ENCODE results near the gene ZNF641.

Gene ZNF641

GRCh38 chr12:48350249-48351021 is at the start of gene ZNF641:
Gene ZNF641 (minus strand): TSS chr12:48350919. CDS start chr12:48348090, 2,829 bp downstream.
- peak; percentile 83 for DNase-seq (ENCODE audit: low spot score)

DNA sequence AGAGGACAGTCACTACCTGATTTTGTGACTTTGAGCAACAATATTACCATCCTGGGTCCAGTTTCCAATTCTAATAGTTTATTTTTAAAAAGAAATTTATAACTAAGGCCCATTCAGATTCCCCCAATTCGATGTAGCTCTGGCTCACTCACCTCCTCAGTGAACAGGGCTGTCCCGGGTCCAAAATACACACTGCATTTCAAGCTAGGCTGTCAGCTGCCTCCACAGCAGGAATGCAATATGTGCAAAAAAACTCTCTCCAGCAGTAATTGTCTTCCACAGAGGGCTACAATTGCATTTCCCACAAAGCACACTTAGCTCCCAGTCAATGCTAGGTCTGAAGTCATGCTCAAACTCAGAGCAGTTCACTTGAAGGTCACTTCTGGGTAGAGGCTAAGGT is 39.3 kb upstream of the ZNF641 start:
- no peak for DNase-seq (ENCODE audit: low spot score)

- no peak for DNase-seq (ENCODE audit: low spot score)
Observed at GRCh38 chr12:48389409-48389808, 38.7 kb upstream of the ZNF641 start.

DNA sequence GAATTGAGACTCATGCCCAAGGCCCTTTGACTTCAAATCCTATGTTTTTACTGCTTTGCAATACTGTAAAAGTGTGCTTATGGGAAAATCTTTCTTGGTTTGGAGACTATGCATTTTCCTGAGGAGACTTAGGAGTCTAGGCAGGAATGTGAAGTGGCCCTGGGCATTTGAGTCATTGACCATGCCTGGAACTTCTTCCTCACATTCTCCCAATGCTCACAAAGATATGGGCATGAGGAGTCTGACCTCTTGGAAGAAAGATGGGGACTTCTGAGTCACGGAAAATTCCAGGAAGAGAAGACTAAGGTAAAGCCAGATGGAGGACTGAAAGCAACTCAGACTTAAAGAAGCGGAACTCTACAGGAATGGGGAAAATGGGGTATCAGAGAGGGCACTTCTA is 38.2 kb upstream of the ZNF641 start:
- no peak for DNase-seq (ENCODE audit: low spot score)

DNA sequence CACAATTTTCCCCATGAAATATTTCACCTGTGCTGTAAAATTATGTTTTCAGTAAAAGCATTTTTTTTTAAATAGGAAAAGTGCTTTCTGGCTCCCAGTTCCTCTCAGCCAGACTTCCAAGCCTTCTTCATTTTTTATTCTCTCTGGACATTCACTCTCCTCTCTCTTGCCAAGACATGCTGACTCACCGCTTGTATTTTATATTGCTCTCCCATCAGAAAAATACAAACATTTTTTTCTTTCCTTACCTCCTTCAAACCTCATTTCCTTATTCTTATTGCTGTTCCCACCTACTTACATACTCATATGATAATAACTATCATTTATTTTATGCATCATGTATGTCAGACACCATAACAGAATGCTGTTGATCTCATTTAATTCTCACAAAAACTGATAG is 37.7 kb upstream of the ZNF641 start:
- DNase-seq (ENCODE audit: low spot score): no peak

DNA sequence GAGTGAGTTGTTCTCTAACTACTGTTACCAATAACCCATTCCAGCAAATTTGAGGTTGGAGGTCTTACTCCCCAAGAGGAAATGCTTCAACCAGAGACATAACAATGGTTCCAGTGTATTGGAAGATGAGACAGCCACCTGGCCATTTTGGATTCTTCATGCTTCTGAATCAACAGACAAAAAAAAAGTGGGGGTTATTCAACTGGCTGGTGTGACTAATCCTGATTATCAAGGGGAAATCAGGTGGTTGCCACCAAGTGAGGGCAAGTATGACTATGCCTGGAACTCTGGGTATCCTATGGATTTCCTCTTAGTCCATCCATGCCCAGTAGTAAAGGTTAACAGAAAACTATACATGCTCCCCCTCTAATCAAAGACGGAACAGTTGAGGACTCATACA is 29.9 kb upstream of the ZNF641 start:
- no peak for DNase-seq (ENCODE audit: low spot score)

GRCh38 chr12:48379794-48380193 is 29.1 kb upstream of the ZNF641 start:
- DNase-seq (ENCODE audit: low spot score): no peak

DNA sequence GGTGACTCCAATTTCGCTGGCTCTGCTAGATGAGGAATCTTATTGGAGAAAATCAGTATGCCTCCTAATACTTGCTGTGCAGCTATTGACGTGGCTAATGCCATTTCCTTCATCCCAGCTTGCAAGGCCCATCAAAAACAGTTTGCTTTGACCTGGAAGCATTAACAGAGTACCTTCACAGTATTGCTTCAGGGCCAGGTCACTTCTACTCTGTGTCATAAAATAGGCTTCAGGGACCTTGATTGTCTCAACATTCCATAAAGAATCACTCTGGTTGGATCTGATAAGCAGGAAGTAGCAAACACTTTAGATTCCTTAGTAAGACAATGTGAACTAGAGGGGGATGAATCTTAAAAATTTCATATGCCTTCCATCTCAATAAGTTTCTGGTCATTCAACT is 26.9 kb upstream of the ZNF641 start:
- DNase-seq (ENCODE audit: low spot score): no peak

DNA sequence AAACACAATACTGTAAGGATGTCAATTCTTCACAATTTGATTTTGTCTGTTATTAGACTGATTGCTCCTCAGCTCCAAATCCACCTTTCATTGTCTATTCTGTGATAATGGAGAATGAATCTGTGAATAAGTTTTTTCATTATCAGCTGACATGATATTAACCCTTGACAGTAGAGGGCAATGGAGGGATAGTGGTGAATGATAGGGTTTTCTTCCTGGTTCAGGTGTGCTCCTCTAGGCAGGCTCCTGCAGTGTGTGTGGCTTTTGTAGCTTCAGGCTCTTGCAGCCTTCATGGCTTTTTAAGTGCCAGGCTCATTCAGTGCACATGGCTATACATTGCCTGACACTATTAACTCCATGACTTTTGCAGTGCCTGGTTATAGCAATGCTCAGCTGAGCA is 23.4 kb upstream of the ZNF641 start:
- DNase-seq (ENCODE audit: low spot score): no peak

DNA sequence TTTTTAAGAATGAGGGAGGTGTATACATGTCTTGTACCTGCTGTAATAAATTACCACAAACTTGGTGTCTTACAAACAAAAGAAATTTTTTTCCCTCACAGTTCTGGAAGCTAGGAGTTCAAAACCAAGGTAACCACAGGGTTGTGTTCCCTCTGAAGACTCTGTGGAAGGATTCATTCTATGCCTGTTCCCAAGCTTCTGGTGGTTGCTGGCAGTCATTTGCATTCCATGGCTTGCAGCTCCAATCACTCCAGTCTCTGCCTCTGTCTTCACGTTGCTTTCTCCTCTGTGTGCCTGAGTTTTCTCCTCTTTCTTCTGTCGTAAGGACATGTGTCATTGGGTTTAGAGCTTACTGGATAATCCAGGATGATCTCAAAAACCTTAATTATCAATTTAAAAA is 15.4 kb upstream of the ZNF641 start:
- no peak for DNase-seq (ENCODE audit: low spot score)

DNA sequence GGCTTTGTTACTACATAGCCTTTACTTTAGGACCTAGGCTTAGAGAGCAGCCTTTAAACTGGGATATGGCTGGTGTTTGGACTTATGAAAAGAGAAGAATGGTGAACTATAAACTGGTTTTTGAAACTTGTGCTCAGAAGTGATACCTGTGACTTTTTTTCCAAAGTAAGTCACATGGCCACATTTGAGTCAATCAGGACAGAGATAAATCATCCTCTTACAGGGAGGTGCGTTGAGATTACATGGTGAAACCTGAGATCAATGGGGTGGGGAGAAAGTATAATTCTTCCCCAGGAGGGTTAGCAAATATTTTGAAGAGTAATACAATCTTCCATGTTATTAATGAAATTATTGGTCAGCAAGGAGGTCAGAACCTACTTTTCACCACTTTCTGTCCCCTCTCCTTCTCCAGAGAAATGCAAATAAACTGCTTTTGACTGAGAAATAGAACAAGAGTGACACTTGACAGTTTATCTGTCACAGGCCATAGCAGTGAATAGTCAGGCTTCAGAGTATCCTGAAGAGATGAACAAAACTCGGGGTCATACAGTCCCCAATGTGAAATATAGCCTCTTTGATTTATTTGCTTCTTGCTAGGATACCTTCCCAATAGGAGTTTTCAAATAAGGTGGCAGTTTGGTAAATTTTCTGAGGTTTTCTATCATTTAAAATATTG is 11.1 kb upstream of the ZNF641 start:
- DNase-seq (ENCODE audit: low spot score): no peak

DNA sequence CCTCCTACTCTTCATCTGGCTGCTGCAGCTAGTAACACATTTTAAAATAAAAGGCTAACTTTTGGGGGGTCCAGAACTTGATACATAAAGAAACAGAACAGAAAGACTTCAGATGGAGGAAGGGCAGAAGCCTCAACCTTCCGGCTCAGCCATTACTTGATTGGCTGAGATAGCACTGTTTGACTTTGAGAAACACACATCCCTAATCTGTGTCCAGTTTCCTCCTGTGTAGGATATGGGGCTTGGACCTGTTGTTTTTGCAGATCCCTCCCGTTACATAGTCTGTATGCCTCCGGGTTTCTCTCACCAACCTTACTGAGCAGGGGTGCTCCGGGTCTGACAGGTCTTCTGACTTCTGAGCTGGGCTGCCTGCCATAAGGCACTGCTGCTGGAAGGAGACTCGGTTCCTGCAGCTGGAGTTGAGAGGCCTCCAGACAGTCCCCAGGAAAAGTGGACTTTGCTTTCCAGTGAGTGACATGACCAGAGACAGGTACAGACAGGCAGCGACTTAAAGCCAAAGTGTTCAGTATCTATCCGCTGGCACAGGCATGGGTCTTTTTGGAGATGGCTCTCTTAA is 8.3 kb upstream of the ZNF641 start:
- no peak for DNase-seq (ENCODE audit: low spot score)

- DNase-seq (ENCODE audit: low spot score): no peak
Observed at GRCh38 chr12:48356041-48356768, 5.5 kb upstream of the ZNF641 start.

DNA sequence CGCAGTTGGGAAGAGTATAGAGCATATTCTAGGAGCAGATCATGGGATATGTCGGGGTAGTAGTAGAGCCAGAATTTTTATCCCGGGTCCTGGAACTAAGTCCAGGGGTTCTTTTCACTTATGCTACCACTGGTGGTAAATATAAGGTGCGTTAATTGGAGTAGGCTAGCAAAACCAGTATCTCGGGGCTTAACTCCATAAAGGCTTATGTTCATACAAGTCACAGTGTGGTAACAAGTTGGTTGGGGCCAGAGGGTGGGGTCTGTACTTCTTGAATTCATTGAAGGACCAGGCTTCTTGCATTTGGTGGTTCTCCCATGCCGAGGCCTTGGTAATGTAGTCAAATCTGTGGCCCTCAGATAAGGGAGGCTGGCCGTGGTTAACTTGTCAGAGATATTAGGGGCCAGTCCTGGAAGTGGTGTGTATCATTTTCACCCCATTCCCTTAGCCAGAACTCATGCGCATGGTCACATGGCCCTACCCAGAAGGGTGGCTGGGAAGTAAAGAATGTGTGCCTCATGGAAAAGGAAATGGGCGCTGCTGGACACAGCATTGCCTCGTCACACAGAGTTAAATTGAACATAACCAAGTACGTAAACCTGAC is 1.5 kb upstream of the ZNF641 start:
- DNase-seq (ENCODE audit: low spot score): no peak

- DNase-seq (ENCODE audit: low spot score): no peak
Observed at GRCh38 chr12:48351022-48351708, 446 bp upstream of the ZNF641 start.

GRCh38 chr12:48349471-48349870 is 1.2 kb downstream of the ZNF641 start:
- DNase-seq (ENCODE audit: low spot score): no peak

DNA sequence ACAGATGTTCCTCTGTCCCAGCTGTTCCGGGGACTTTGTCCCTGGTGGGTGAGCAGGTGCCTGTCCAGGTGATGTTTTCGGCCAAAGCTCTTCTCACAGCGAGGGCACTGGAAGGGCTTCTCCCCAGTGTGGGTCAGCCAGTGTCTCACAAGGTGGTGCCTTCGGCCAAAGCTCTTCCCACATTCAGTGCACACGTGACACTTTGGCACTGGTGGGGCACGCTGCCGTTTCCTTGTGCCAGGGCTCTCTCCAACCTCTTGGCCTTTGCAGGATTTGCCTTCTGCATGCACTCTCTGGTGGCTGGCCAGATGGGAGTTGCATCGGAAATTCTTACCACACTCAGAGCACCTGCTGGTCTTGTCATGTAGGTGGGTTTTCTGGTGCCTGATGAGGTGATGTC is 7.7 kb downstream of the ZNF641 start:
- DNase-seq (ENCODE audit: low spot score): no peak

DNA sequence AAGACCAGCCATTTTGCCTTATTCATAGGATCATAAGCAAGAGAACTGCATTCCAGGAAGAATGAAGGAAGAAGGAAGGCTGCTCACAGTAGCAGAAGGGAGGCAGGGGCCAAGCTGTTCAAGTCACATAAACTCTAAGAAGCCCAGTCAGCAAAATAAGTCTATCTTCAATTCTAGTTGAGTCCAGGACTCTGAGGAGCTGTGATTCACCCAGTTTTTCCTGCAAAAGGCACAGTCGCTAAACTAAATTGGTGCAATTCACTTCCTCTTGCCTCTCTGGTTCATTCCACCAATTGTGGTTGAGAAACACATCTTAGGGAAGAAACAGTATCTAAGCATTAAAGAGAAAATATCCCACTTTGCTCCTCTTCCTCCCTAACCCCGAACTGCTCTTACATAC is 9.8 kb downstream of the ZNF641 start:
- DNase-seq (ENCODE audit: low spot score): no peak

GRCh38 chr12:48339442-48340117 is 11.1 kb downstream of the ZNF641 start:
- DNase-seq (ENCODE audit: low spot score): no peak

DNA sequence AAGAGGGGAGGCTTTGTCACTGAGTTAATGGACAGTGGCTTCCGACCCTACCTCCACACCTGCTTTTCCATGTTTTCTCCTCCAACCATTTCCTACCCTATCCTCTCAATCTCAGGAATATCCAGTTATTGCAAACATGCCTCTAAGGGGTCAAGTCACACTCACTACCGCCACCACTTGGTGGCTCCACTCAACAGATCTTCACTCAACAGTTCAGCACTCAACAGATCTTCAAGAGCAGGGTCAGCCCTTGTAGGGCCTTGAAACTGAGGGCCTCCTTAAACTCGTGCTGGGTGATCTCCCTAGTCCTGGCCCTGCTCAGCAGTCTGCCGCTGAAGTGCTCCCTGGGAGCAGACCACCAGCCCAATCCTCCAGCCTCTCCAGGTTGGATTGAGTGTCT is 14.2 kb downstream of the ZNF641 start:
- no peak for DNase-seq (ENCODE audit: low spot score)

GRCh38 chr12:48336061-48336460 is 14.7 kb downstream of the ZNF641 start:
- no peak for DNase-seq (ENCODE audit: low spot score)

Measured in CD4-positive, alpha-beta T cell treated with Interleukin-2 at 100 ng/mL for 4 hours (primary cell).